Progenitor cell of endocrine pancreas (in vitro differentiated cells): ENCODE data around the gene LPCAT2. TPM values are rescaled to one million over a fixed set of nuclear protein-coding genes. Genes with fewer than 3 reads are reported as not detected.

Experiments
- DNase-seq: peaks from one replicate; pipeline ENCODE4 v3.0.0; 2021; ENCODE audit warnings: low spot score; ENCODE audit not compliant: unreplicated experiment
- H3K27ac Mint-ChIP-seq: 2 replicates; pipeline ENCODE4 v1.8.0; 2021; ENCODE audit warnings: mild to moderate bottlenecking, moderate library complexity, mixed read lengths
- H3K27me3 Mint-ChIP-seq: 2 replicates; pipeline ENCODE4 v1.8.0; 2021; ENCODE audit warnings: mixed read lengths
- H3K36me3 Mint-ChIP-seq: 2 replicates; pipeline ENCODE4 v1.8.0; 2022; ENCODE audit warnings: mixed read lengths; ENCODE audit not compliant: insufficient read depth
- H3K4me1 Mint-ChIP-seq: 2 replicates; pipeline ENCODE4 v1.8.0; 2021; ENCODE audit warnings: low read depth, mixed read lengths
- H3K4me3 Mint-ChIP-seq: 2 replicates; pipeline ENCODE4 v1.8.0; 2021; ENCODE audit warnings: low read depth, mild to moderate bottlenecking, moderate library complexity, mixed read lengths
- H3K9me3 Mint-ChIP-seq: 2 replicates; pipeline ENCODE4 v1.8.0; 2021; ENCODE audit warnings: low read depth, mixed read lengths
- total RNA-seq: library from RNA; stranded (reverse); gene quantifications from 2 replicates; pipeline ENCODE4 v1.2.1, GENCODE V29; 2021
- TF ChIP-seq, protein P1 (sequence below): fragments of 200-600 bp; sonication (generic); IDR thresholded peaks from one replicate; pipeline ENCODE4 v1.5.0; 2021; ENCODE audit warnings: antibody characterized with exemption, mild to moderate bottlenecking; ENCODE audit not compliant: unreplicated experiment

The LPCAT2 gene
- total RNA-seq, 1 donor from 2014 or later = 3.2 TPM

DNA sequence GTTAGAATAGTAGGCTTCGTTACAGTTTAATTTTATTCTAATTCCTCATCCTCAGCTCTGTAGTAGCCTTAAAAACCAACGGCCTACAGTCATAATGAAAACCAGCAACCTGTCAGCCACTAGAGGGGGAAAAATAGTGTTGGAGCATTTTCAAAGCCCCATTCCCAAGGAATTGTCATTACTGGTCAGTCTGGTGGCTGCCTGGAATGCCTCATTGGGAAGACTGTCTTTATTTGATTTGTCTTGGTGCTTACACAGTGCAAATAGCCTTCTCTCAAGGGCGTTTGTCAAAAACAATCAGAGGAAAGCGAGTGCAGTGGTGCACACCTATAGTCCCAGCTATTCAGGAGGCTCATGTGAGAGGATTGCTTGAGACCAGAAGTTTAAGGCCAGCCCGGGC, 4.7 kb downstream of the LPCAT2 start:
- H3K9me3 Mint-ChIP-seq = peaks cover 40% of the 10 kb centered on the region
- peaks cover 12% of the 10 kb centered on the region for H3K36me3 Mint-ChIP-seq
- no peak for DNase-seq
- no peak overlapping the region for H3K27ac Mint-ChIP-seq
- H3K4me1 Mint-ChIP-seq = peaks cover 5% of the 10 kb centered on the region
- no peak overlapping the region for H3K4me3 Mint-ChIP-seq
- H3K27me3 Mint-ChIP-seq = peaks cover 10% of the 10 kb centered on the region
- TF ChIP-seq, protein P1, sequence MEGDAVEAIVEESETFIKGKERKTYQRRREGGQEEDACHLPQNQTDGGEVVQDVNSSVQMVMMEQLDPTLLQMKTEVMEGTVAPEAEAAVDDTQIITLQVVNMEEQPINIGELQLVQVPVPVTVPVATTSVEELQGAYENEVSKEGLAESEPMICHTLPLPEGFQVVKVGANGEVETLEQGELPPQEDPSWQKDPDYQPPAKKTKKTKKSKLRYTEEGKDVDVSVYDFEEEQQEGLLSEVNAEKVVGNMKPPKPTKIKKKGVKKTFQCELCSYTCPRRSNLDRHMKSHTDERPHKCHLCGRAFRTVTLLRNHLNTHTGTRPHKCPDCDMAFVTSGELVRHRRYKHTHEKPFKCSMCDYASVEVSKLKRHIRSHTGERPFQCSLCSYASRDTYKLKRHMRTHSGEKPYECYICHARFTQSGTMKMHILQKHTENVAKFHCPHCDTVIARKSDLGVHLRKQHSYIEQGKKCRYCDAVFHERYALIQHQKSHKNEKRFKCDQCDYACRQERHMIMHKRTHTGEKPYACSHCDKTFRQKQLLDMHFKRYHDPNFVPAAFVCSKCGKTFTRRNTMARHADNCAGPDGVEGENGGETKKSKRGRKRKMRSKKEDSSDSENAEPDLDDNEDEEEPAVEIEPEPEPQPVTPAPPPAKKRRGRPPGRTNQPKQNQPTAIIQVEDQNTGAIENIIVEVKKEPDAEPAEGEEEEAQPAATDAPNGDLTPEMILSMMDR = no peak

- H3K36me3 Mint-ChIP-seq = peaks cover 15% of the 10 kb centered on the region
- TF ChIP-seq, protein P1 = no peak
- no peak for DNase-seq
- H3K4me3 Mint-ChIP-seq = no peak overlapping the region
- peaks cover 3% of the 10 kb centered on the region for H3K27me3 Mint-ChIP-seq
- H3K9me3 Mint-ChIP-seq = peaks cover 48% of the 10 kb centered on the region
- H3K27ac Mint-ChIP-seq = no peak overlapping the region
- no peaks in the 10 kb centered on the region for H3K4me1 Mint-ChIP-seq
Measured at GRCh38 chr16:55515111-55515510, 6.2 kb downstream of the LPCAT2 start.

DNA sequence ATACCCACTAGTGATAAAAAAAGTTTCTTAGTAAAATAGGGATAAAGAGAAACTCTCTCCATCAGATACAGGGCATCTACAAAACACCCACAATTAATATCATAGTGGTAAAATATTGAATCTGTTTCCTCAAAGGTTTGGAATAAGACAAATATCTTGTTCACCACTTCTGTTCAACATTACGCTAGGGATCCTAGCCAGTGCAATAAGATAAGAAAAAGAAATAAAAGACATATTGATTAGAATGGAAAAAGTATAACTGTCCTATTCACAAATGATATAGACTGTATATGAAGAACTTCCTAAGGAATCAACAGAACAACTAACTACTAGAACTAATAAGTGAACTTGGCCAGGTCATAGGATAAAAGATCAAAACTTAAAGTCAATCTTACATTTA, 12.9 kb downstream of the LPCAT2 start:
- peaks cover 29% of the 10 kb centered on the region for H3K9me3 Mint-ChIP-seq
- TF ChIP-seq, protein P1 = no peak
- H3K36me3 Mint-ChIP-seq = peaks cover 4% of the 10 kb centered on the region
- no peak overlapping the region for H3K27ac Mint-ChIP-seq
- H3K4me3 Mint-ChIP-seq = no peak overlapping the region
- no peaks in the 10 kb centered on the region for H3K4me1 Mint-ChIP-seq
- H3K27me3 Mint-ChIP-seq = no peaks in the 10 kb centered on the region
- no peak for DNase-seq

- H3K36me3 Mint-ChIP-seq = peaks cover 1% of the 10 kb centered on the region
- no peak for DNase-seq
- H3K4me1 Mint-ChIP-seq = peaks cover 2% of the 10 kb centered on the region
- H3K4me3 Mint-ChIP-seq = no peak overlapping the region
- peaks cover 10% of the 10 kb centered on the region for H3K9me3 Mint-ChIP-seq
- no peak overlapping the region for H3K27ac Mint-ChIP-seq
- TF ChIP-seq, protein P1 = no peak
- H3K27me3 Mint-ChIP-seq = no peaks in the 10 kb centered on the region
Measured at GRCh38 chr16:55526441-55526840, 17.6 kb downstream of the LPCAT2 start.

DNA sequence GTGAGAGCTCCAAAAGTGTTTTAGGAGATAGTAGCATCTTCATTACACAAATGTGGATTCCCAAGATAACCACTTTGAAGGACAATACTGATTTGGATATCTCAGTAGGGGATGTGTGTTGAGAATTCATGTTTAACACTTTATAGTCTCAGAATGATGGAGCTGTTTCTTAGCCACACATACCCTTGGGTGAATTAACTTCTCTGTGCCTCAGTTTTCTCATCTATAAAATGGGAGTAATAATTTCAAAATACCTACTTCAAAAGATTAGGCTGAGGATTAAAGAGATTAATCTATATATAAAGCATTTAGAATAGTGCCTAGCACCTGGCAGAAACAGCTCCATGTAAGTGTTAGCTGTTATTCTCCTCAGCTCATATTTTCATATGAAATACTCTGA, 19.0 kb downstream of the LPCAT2 start:
- Mint-ChIP-seq H3K36me3 (no peaks in the 10 kb centered on the region), H3K4me3 (no peak overlapping the region), H3K27me3 (no peaks in the 10 kb centered on the region), H3K4me1 (peaks cover 2% of the 10 kb centered on the region), H3K9me3 (no peaks in the 10 kb centered on the region), H3K27ac (no peak overlapping the region)
- TF ChIP-seq, protein P1 = no peak
- no peak for DNase-seq
